Measurements from ENCODE around the gene DAZAP1. TPM values are rescaled to one million over a fixed set of nuclear protein-coding genes. Genes with fewer than 3 reads are reported as not detected.

The DAZAP1 gene
- total and polyA plus RNA-seq, 8 donors: 21.4 to 124 (median 51.5) TPM

DNA sequence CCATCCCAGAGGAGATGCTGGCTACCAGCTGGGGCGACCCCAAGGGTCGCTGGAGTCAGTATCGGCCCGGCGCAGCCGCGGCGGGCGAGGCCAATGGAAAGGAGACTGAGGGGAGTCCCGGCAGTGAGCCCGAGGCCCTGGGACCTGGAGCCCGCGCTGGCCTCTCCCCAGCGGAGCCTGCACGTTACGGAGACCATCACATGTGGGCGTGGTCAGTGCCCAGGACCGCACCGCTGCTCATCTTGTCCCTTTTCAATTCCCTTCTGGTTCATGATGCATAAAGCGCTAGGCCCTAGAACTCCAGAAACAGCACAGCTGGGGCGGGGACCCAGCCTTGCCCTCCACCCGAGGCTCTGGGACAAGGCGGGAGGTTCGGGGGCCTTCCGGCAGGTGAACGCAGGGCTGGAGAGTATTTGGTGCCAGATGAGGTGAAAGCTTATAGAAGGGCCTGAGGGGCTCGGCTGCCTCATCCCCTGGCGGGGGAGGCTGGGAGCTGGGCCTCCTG lies 63.7 kb downstream of the DAZAP1 start:
- H3K9me3 ChIP-seq: no peaks in the 10 kb centered on the region
- TF ChIP-seq EP300 (IDR thresholded peaks at IDR 0.05): no peak
- no peak for TF ChIP-seq POLR2AphosphoS5 (IDR thresholded peaks at IDR 0.05)
- peaks cover 42 to 98% (median 76%) of the 10 kb centered on the region in 3 donors for H3K27me3 ChIP-seq
- no peak overlapping the region for H3K27ac ChIP-seq
- H3K4me3 ChIP-seq: peak overlapping the region; percentile 34 to 62 (median 38)
- intact Hi-C loops (cut with DNase I; ENCODE audit: low total_unique reads): no loop called here
- H3K36me3 ChIP-seq: peaks cover 0 to 21% (median 18%) of the 10 kb centered on the region in 4 donors
- peaks cover 58 to 81% (median 78%) of the 10 kb centered on the region in 4 donors for H3K4me1 ChIP-seq
- WGBS, 5 donors: 4 to 7% (median 5%) methylated on average over 23 to 28 of the region's 28 CpGs
- DNase-seq: no peak

DNA sequence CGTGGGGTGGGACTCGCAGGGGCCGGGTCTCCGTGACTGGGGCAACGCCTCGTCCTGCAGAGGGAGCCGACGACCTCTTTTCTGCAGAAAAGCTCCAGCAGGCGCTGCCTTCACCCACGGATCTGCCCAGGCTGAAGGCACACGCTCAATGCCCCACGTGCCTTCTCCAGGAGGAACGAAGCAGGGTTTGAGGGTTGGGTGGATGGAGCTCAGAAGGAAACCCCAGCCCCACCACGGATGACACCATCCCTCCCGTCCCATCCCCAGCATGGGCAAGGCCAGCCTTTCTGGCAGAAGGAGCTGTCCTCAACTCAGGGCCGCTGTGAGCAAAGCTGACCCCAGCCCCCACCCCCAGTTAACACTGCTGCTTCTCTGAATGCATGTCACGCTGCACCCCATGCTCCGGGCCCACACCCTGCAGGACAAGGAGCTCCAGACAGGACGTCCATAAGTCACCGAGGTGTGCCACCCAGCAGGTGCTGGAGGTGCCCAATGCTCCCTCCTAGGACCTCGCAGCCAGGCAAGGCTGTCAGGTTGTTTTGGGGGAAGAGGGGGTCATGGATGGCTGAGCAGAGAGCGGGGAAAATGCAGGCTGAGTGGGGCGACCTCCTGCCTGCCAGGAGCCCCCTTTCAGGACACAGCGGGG lies 64.3 kb downstream of the DAZAP1 start:
- Histone ChIP-seq H3K4me1 (peaks cover 56 to 76% (median 75%) of the 10 kb centered on the region in 4 donors), H3K27me3 (peaks cover 42 to 97% (median 70%) of the 10 kb centered on the region in 3 donors), H3K36me3 (peaks cover 0 to 27% (median 24%) of the 10 kb centered on the region in 4 donors), H3K9me3 (no peaks in the 10 kb centered on the region), H3K27ac (no peak overlapping the region), H3K4me3 (peak overlapping the region in 2 of 4 donors; percentile 37 to 62)
- no peak for DNase-seq
- WGBS, 5 donors: 18 to 27% (median 20%) methylated on average over 11 to 24 of the region's 24 CpGs
- TF ChIP-seq POLR2A (IDR thresholded peaks at IDR 0.05): no peak
- TF ChIP-seq POLR2AphosphoS5 (IDR thresholded peaks at IDR 0.05): no peak
- TF ChIP-seq EP300 (IDR thresholded peaks at IDR 0.05): no peak
- TF ChIP-seq, protein P1, sequence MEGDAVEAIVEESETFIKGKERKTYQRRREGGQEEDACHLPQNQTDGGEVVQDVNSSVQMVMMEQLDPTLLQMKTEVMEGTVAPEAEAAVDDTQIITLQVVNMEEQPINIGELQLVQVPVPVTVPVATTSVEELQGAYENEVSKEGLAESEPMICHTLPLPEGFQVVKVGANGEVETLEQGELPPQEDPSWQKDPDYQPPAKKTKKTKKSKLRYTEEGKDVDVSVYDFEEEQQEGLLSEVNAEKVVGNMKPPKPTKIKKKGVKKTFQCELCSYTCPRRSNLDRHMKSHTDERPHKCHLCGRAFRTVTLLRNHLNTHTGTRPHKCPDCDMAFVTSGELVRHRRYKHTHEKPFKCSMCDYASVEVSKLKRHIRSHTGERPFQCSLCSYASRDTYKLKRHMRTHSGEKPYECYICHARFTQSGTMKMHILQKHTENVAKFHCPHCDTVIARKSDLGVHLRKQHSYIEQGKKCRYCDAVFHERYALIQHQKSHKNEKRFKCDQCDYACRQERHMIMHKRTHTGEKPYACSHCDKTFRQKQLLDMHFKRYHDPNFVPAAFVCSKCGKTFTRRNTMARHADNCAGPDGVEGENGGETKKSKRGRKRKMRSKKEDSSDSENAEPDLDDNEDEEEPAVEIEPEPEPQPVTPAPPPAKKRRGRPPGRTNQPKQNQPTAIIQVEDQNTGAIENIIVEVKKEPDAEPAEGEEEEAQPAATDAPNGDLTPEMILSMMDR (IDR thresholded peaks at IDR 0.05): no peak
- intact Hi-C loops (cut with DNase I; ENCODE audit: low total_unique reads): no loop called here

DNA sequence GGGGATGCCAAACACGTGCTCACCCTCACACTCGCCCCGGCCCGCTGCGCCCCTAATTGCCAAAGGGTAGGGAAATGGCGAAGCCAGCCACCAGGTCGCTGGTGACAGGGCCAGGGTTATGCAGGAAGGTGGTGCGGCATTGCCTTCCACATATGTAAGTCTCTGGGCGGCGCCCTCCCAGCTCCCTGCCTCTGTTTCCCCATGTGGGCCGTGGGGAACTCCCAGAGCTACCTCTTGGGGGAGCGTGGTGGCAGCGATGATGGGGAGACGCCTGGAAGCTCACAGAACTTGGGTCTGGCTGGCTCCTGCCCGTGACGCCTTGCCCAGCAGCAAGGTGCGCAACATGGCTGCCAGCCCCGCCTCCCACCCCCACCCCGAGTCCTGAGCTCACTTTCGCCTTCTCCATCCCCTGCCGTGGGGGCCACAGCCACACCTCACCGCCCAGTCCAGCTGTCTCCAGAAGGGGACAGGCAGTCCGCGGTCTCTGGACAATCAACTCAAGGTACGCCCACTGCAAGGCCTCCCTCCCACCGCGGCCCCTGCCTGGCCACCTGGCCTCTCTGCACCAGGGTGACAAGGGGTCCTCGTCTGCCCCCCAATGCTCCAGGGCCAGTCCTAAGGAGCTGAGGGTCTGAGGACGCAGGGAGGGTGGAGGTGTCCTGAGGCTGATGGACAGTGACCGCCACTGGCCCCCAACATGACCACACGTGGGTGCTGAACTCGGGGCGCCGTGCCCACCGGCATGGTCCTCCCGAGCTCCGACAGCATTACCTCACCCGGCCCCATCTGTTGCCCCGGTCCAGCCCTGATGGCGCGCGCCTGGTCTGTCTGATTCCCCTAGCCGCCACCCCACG lies 65.1 kb downstream of the DAZAP1 start:
- Histone ChIP-seq H3K27ac (no peak overlapping the region), H3K27me3 (peaks cover 41 to 89% (median 62%) of the 10 kb centered on the region in 3 donors), H3K4me1 (peaks cover 48 to 75% (median 70%) of the 10 kb centered on the region in 4 donors), H3K9me3 (no peaks in the 10 kb centered on the region), H3K36me3 (peaks cover 0 to 33% (median 27%) of the 10 kb centered on the region in 4 donors), H3K4me3 (no peak overlapping the region)
- no peak for TF ChIP-seq EP300 (IDR thresholded peaks at IDR 0.05)
- TF ChIP-seq, protein P1 (IDR thresholded peaks at IDR 0.05): no peak
- TF ChIP-seq POLR2AphosphoS5 (IDR thresholded peaks at IDR 0.05): no peak
- no peak for TF ChIP-seq POLR2A (IDR thresholded peaks at IDR 0.05)
- intact Hi-C loops (cut with DNase I; ENCODE audit: low total_unique reads): no loop called here
- WGBS, 5 donors: 37 to 46% (median 44%) methylated on average over 23 to 44 of the region's 44 CpGs
- DNase-seq: no peak

DNA sequence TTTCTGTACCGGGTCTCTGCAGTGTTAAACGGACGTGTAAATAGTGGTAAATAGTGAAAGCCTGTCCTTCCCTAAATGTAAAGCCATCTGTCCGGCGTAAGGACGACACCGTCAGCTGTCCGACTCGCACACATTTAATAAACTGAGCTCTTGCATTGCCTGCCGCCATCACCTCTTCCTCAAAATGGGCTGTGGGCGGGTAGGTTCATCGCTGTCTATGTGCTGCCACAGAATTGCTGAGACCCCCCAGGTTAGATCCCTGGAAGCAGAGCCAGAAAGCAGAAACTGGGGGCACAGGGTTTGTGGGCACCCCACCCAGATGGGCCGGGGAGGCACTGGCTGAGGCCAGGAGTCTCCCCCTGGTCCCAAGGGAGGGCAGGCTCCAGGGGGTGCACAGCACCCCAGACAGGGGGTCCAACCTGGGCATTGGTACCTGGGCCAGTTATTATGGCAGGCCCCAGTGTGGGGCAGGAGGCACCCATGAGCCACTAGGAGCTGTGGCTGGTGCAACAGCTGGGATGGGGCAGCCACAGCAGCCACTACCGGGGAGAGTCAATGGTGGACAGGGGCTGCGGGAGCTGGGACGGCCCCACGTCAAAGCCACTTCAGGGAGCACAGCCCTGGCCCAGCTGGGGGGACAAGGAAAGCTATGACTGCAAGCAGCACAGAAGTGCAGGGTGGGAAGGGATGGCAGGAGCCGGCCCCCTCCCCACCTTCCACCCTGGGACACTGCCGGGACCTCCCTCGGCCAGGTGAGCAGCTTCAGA lies 65.9 kb downstream of the DAZAP1 start:
- intact Hi-C loops (cut with DNase I; ENCODE audit: low total_unique reads): no loop called here

More for the DNA sequence above, 65.9 kb downstream of the DAZAP1 start:
- Histone ChIP-seq H3K36me3 (peaks cover 0 to 34% (median 27%) of the 10 kb centered on the region in 4 donors), H3K4me3 (no peak overlapping the region), H3K9me3 (no peaks in the 10 kb centered on the region), H3K27me3 (peaks cover 33 to 81% (median 54%) of the 10 kb centered on the region in 3 donors), H3K27ac (no peak overlapping the region), H3K4me1 (peaks cover 47 to 75% (median 69%) of the 10 kb centered on the region in 4 donors)
- TF ChIP-seq EP300 (IDR thresholded peaks at IDR 0.05) (no peak), POLR2AphosphoS5 (IDR thresholded peaks at IDR 0.05) (no peak), POLR2A (IDR thresholded peaks at IDR 0.05) (no peak)
- TF ChIP-seq, protein P1 (IDR thresholded peaks at IDR 0.05): no peak
- 55 to 67% (median 63%) methylated on average over 14 to 20 of the region's 20 CpGs for WGBS, 5 donors
- no peak for DNase-seq
